Hippocampal formation (tissue), 2 donors: ENCODE measurements around the gene EPS8L2.
"Not testable (repeated sequence)": the region's sequence is repeated elsewhere in the genome, so short reads cannot be mapped to it uniquely, and the experiment has no call there.

Experiments used
- DNase-seq, 2 donors: peaks; one replicate each; lab custom pipeline; 2025; lab: John Stamatoyannopoulos, UW

Gene EPS8L2

DNA sequence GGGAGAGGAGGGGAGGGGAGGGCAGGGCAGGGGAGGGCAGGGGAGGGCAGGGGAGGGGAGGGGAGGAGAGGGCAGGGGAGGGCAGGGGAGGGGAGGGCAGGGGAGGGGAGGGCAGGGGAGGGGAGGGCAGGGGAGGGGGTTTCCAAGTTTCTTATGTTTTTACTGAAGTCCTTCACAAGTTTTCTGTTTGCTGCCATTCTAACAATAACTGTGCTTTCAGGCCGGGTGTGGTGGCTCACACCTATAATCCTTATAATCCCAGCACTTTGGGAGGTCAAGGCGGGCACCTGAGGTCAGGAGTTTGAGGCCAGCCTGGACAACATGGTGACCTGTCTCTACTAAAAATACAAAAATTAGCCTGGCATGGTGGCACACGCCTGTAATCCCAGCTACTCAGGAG lies 15.8 kb upstream of the EPS8L2 start:
- not testable (repeated sequence) for DNase-seq

DNA sequence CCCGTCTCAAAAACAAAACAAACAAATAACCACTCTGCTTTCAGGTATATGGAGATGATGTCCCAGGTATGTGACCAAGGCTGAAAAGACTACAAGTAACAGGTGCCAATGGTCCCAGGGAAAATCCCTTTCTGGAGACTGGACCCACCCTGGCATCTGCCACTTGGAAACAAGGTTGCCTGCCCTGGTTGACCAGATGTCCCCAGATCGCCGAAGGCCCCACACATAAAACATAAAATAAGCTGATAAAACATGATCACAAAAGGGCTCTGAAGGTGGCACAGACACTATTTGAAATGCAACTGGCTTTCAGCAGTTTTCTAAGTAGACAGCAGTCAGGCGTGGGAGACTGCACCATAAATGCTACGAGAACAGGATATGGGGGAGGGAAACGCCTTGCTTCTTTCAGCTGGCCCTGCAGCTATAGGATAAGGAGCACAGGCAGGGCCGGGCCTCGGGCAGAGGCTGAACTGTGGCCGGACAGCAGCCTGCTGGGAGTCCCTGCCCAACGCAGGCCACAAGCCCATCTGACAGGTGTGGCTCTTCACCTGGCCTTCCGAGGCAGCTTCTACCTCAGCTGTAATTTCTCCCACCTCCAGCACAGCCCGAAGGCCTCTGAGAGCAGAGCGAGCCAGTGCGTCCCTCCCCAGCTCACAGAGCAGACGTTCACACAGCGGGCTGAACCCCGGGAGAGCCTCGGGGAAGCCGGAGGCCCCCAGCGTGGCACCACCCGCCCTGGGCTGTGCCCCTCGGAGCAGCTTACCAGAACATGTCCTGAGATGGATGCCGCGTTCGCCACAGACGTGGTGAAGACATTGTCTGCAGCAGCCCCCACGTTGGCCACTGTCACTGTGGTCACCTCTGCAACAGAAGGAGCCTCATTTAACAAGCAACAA lies 15.0 kb upstream of the EPS8L2 start:
- peak in 1 of 2 donors; percentile 9 for DNase-seq

DNA sequence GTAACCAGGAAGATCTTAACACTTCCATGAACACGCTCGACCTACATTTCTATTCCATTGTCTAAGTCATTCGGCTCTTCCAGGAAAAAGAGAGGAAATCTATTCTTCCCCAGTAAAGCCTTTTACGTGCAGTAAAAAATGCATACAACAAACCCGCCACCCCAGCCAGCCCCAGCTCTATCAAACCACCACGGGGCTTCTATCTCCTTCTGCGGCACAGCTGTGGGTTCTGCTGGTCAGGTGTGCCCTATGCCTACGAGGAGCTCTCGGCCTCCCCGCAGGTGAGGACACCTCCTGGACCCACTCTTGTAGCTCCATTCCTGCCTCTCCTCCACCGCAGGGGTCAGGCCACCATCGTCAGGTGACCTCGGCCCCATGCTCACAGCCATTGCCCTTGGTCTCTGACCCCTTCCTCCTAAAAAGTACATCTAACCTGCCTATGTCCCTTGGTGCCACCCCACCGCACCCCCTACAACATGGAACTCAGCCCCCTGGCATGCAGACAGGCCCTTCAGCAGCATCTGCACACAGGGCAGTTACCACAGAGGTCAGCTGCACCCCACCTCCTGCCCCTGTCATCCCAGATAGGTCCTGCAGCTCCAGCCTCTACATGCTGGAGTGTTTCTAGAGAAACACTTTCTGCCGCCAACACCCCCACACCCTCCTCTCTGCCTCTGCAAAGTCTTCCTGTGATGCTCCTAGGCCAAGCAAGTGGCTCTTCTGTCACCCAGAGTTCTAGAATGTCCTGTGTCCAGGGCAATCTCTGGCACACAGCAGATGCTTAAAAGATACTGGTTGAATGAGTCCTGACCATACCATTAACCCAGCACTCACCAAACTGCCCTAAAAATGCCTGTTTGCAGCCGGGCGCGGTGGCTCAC lies 14.1 kb upstream of the EPS8L2 start:
- no peak for DNase-seq

DNA sequence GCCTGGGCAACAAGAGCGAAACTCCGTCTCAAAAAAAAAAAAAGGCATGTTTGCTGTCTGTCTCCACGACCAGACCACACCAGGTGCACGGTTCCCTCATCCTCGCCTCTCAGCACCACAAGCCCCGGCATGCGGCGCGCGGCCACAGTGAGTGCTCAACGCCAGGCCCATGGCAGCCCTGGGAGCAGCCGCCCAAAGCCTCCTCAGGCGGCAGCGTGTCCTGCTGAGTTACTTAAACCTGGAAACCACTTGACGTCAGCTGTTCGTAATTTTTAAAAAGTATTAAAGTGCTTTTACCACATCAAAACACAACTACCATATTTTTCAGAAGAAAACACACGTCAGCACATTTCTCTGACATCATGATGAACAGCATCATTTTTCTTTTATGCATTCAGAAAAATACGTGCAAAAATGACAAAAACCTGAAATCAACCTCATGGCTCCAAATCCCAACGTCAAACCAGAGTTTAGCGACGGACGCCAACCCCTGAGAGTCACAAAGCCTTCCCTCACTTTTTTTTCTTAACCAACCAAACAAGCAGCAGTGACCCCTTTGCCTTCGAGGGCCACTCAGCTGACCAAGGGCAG lies 13.1 kb upstream of the EPS8L2 start:
- DNase-seq: no peak

DNA sequence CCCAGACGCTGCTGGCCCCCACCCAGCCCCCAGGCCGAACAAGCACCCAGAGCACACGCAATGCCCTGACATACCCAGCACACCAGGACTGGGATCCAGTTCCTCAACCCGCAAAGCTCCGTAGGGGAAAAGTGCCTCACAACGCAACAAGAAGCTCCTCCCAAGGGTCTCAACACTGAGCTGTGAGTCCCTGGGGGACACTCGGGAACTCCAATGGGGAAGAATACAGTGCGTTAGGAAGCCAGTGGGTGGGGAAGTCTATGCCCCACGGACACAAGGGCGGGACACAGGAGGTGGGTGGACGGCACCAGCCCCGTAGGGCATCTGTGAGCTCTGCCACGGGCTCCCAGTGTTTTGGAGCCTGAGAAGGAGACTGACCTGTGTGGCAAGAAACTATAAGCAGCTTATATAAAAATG lies 12.6 kb upstream of the EPS8L2 start:
- DNase-seq: no peak

DNA sequence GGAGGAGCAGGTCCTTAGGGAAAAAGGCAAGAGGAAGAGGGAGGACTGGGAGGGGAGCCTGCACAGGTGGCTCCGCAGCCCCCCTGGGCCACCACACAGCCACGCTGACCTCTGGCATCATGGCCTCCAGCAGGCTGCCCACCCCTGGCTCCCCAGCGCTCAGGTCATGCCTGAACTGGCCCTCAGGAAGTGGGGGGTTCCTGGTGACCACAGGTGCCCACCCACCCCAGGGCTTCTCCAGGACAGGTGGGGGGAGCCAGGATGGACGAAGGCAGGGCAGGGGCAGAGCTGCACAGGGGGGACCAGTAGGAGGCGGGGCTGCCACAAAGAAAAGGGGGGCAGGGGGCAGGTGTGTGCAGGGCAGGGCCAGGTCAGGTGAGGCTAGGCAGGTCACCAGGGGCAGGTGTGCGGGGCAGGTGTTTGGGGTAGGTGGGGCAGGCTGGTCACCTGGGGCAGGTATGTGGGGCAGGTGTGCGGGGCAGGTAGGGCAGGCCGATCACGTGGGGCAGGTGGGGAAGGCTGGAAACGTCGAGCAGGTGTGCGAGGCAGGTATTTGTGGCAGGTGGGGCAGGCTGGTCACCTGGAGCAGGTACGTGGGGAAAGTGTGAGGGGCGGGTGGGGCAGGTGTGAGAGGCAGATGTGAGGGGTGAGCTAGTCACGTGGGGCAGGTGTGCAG lies 12.0 kb upstream of the EPS8L2 start:
- no peak for DNase-seq

DNA sequence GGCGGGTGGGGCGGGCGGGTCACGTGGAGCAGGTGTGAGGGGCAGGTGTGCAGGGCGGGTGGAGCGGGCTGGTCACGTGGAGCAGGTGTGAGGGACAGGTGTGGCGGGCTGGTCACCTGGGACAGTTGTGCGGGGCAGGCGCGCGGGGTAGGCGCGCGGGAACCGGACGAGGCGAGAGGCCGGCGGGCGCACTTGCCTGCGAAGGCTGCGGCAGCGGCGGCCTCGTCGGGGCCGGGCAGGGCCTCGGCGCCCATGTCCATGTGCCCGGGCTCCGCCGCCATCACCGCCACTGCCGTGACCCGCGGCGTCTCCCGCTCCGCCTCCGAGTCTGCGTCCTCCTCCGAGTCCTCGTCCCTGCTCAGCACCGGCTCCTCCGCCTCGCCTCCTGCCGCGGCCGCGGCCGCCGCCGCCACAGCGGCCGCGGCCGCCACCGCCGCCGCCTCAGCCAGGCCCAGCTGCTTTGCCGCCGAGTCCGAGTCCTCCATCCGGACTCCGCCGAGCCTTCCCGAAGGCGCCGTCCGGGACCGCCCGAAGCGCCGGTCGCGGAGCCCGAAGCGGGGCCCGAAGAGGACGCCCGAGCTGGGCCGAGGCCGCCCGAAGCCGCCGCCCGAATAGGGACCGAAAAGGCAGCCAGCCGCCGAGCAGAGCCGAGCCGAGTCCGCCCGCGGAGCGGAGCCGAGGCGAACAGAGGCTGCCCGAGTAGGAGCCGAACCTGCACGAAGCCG lies 11.3 kb upstream of the EPS8L2 start, which contains the start of gene DEAF1:
Gene DEAF1 (minus strand): TSS at position 660 of the 725 bp plus-strand sequence. CDS start 175 bp downstream, at position 485.
- DNase-seq: peak; percentile 92 to 97

DNA sequence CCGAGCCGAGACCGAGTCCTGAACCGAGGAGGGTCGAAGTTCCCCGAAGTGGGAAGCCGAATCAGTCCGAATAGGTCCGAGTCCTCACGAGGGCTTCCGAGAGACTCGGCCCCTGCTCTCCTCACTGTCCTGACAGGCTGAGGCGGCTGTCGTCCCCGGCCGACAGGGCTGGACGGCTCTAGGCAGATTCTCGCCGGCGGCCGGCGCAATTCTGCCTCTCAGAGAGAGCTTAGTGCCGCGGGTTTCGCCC lies 10.8 kb upstream of the EPS8L2 start:
- no peak for DNase-seq

DNA sequence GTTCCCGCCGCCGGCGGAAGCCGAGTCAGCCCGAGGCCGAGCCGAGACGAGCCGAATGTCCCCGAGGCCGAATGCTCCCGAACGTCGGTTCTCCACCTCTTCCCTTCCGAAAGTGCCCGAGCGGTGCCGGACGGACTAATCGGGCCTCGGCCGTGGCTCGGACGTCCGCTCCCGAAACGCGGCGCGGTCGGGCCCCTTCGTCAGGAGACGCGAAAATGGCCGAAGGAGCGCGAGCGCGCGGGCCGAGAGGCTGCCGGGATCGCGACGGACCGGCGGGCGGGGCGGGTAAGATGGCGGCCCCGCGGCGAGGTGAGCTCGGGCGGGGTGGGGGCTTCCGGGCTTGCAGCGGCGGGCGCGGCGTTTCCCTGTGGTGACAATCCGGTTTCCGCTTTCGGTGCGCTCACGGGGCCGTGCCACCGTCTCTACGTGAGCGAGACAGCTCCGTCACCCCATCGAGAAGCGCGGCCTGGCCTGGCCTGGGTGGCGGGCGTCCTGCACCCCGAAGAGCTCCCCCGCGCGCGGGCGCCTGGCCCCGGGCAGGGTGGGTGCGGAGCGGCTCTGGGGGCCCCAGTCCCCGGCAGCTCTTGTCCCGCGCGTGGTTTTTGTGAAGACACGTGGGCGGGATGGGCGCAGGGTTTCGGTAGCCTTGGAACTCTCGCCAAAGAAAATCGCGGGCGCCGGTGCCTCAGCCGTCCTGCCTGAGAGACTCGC lies 10.3 kb upstream of the EPS8L2 start, which contains the start of gene TMEM80:
Gene TMEM80 (plus strand): TSS at position 279 of the 711 bp plus-strand sequence. CDS start 12 bp downstream, at position 291.
- DNase-seq: peak; percentile 96 to 97

DNA sequence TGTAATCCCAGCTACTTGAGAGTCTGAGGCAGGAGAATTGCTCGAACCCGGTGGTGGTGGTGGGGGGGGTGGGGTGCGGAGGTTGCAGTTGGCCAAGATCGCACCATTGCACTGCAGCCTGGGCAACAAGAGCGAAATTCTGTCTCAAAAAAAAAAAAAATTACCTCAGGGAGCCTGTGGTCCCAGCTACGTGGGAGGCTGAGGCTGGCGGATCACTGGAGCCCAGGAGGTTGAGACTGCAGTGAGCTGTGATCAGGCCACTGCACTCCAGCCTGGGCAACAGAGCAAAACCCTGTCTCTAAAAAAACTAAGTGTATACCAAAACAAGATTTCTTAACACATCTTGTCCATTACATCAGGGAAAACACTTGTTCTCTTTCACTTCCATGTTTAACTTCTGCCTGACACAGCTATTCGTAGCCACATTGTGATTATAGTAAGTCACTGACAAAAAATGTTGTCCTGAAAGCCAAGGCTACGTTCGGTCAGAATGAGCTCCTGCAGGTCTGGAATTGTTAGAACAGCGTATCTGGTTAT lies 9.0 kb upstream of the EPS8L2 start:
- no peak for DNase-seq

DNA sequence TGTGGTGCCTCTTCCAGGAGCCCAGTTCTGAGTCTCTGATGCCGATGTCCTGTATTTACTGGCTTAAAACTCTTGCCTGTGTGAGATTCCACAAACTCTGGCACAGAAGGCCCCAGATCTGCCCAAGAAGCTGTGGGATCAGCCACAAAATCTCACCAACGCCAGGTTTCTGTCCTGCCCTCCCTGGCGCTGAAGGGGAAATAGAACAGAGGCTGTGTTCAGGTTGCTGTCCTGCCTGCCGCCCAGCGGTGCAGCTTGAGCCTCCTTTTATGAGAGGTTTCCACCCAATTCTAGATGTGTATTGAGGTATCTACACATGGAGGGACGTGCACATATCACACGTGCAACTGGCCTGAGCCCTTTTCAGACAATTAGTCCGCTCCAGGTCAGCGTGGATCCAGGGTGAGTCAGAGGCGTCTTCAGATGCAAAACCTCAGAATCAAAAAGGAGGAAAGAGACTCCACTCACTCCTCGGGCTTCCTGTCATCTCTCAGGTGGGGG lies 8.2 kb upstream of the EPS8L2 start:
- no peak for DNase-seq

DNA sequence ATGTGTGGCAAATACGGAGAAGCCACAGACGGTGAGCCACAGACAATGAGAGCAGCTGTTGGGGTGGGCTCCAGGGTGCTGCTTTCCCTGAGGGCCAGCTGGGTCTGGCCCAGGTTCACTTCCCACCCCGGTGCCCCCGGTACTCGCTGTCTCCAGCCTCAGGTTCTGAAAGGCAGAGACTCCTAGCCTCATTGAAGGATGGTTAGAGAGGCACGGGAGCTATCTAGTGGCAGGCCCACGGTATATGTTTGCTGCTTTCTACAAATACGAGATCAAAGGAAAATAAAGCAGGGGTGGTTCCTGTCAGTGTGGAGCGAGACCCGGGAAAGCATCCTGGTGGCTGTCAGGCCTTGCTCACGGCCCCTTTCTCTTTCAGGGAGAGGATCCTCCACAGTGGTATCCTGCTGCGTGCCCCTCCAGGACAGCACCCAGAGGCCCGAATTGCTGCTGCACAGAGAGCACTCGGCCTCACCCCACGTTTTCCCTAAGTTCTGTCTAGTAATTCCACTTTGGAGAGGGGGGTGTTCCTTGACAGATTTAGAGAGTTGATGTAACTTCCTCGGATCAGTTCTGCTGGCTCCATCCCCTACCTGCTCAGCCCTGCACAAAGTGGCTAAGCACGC lies 7.4 kb upstream of the EPS8L2 start:
- DNase-seq: no peak

DNA sequence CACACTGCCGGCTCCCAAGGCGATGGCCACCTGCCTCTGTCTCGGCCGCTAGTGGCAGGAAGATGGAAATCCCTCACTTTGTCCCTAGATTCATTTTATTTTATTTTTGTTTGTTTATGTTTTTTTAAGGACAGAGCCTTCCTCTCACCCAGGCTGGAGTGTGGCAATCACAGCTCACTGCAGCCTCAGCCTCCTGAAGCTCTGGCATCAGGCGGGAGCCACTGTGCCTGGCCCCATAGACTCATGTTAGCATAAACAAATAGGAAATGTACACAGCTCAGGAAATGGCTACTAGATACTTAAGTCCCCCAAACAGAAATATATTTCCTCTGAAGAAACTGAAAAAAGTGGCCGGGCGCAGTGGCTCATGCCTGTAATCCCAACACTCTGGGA lies 6.9 kb upstream of the EPS8L2 start:
- DNase-seq: no peak

DNA sequence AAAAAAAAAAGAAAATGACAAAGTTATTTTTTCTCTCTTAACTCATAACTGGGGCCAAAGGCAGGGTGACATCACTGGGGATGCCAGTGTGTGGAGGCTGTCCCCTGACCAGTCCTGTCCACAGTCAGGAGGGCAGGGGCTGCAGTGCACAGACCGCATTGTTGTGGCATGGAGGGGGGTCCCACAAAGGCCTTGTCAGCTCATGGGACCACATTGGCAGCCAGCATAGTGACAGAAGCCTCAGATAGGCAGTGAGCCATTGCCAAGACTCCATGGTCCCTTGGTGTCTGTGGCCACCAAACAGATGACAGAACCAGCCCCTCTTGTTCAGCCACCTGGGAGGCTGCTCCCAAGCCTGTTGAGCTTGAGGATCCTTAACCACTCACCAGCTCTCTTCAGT lies 6.3 kb upstream of the EPS8L2 start:
- no peak for DNase-seq

DNA sequence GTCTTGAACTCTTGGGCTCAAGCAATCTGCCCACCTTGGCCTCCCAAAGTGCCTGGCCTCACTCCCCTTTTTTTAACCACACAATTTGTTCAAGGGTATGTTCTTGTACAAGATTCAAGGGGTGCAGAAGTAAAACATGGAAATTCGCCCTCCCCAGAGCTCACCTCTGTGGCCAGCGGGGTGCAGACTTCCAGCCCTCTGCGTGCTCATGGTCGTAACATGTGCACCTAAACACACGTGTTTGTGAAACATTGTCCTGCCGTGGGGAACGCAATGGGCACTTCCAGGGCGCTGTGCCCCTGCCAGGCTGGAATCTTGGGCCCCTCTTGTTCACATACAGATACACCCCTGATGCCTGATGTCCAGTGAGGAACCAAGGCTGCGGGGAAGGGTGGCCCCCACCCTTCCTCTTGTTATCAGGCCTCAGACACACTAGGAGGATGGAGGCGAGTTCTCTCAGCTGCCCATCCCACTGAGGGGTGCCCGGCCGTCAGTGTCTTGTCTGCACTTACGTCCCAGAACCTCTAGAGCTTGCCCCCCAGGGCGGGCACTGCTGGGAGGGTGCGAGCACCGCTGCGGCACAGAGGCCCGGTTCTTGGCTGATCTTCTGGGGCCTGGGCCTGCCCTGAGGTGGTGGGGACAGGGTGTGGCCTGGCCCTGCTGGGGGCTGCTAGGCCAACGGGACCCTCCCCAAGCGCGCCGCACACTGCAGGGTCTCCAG lies 4.1 kb upstream of the EPS8L2 start:
- no peak for DNase-seq

DNA sequence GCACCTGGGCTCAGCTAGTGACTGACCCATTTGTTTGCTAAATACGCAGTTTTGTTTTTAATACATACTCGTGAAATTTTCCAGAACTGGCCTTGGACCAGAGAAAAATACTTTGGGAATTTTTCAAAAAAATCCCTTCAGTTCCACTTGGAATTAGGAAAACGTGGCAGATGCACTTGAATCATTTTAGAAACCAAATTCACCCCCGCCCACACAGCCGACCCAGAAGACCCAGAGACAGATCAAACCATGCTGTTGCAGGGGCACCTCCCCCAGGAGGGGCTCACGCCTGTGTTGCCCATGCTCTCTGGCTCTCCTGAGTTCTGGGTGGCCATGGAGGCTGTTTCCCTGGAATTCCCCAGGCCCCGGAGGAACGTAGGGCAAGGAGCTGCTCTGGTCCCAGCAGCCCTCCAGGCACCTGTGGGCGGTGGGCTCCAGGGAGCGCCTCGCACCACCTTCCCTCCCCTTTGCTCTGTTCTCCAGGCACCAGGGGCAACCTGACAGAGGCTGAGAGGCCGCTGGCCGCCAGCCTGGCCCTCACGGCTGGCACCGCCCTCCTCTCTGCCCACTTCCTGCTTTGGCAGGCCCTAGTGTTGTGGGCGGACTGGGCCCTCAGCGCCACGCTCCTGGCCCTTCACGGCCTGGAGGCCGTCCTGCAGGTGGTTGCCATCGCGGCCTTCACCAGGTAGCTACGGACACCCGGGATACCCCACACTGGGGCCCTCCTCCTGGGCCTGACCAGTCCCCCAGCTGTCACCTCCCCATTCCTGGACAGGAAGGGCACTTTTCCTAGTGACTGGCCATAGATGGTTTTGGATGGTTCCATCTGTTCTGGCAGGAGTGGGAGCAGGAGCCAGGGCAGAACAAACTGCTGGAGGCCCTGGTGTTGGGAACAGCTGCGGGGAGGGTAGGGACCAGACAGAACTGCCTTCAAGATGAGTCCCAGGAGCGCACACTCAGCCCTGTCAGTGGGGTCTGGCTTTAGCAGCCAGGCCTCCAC lies 3.3 kb upstream of the EPS8L2 start:
- no peak for DNase-seq

DNA sequence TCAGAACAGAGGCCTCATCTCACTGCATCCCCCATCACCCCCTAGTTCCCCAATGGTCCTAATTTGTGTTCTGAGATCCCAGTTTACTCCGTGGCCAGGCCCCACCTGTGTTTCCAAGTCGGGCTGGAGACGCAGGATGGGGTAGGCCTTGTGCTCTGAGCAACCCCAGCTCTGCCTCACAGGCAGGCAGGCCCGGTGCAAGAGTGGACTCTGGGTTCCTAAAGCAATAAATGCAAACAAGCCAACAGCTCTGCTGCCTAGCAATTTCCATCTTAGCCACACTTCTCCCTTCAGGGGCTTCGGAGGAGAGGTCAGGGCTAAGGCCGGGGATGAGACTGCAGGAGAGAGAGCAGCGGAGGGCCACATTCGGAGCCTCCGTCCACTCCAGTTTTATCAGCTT lies 2.5 kb upstream of the EPS8L2 start:
- DNase-seq: no peak

DNA sequence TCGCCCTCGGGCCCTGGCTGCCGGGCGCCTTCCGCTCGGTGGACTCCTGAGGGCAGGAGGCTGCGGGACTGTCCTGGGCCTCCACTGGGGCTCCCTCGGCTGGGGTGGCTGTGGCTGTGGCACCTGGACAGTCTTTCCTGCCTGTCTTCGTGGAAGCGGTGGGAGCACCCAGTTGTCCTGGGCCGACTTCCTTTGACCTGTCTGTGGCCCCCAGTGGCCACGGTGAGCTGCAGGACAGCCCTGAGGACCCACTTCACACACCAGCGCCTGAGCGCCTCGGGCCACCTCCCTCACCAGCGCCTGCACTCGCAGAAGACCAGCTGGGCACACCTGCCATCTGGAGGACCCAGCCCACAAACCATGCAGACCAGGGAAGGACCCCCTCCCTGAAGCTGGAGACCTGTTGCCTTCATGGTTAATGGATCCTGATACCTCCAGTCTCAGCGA lies 1.8 kb upstream of the EPS8L2 start:
- DNase-seq: no peak
